Vagina (tissue), 2 donors: ENCODE results near the gene TBC1D26.

Experiments used
- CTCF ChIP-seq, 3 experiments: fragments of 450-650 bp in 2 of 3; fragments of 200-600 bp in 1 of 3; sonication (generic) in 1 of 3; IDR thresholded peaks; one replicate each; pipeline ENCODE4 v1.5.1; 2017 to 2019; ENCODE audit warnings: antibody characterized with exemption in 3 of 3, mild to moderate bottlenecking in 2 of 3, moderate library complexity in 2 of 3
- POLR2A ChIP-seq, 2 donors: fragments of 450-650 bp; IDR thresholded peaks; one replicate each; pipeline ENCODE4 v1.6.1; 2017; ENCODE audit warnings: antibody characterized with exemption in 2 of 2, mild to moderate bottlenecking in 2 of 2, moderate library complexity in 2 of 2
- POLR2AphosphoS5 ChIP-seq, 2 donors: sonication (generic); formaldehyde crosslinking; IDR thresholded peaks; one replicate each; pipeline ENCODE4 v1.9.0; 2017; ENCODE audit warnings: antibody characterized with exemption in 2 of 2, mild to moderate bottlenecking in 2 of 2, low read depth in 1 of 2; ENCODE audit not compliant: insufficient read depth in 1 of 2

- no peak for TF ChIP-seq CTCF (IDR thresholded peaks at IDR 0.05)
- no peak for TF ChIP-seq POLR2A (IDR thresholded peaks at IDR 0.05)
- peak in 1 of 2 donors; percentile 24 for TF ChIP-seq POLR2AphosphoS5 (IDR thresholded peaks at IDR 0.05; ENCODE audit: insufficient read depth in 1 of 2, low read depth in 1 of 2)
These were observed 50.8 kb downstream of the TBC1D26 start for GRCh38 chr17:15782866-15783265.
